SU-DHL-6 (cell line): Measurements from ENCODE around the gene PPP2R2D.
"Not testable (repeated sequence)": the region's sequence is repeated elsewhere in the genome, so short reads cannot be mapped to it uniquely, and the experiment has no call there.

Experiments used
- H2AFZ ChIP-seq: fragments of 200-600 bp; sonication (generic); 2 replicates; pipeline ENCODE4 v1.6.1; 2014; ENCODE audit warnings: low read depth, mild to moderate bottlenecking, moderate library complexity, mixed read lengths, antibody characterized with exemption, low read length; ENCODE audit not compliant: severe bottlenecking
- H3F3A ChIP-seq: fragments of 200-600 bp; shearing (Covaris generic); 2 replicates; pipeline ENCODE4 v1.6.0; 2016; ENCODE audit warnings: antibody characterized with exemption, mild to moderate bottlenecking; ENCODE audit not compliant: insufficient read depth
- H3K27ac ChIP-seq: fragments of 200-600 bp; sonication (generic); 2 replicates; pipeline ENCODE4 v1.5.1; 2016; ENCODE audit warnings: low read depth, mild to moderate bottlenecking, low read length, moderate library complexity, mixed read lengths
- H3K27me3 ChIP-seq: fragments of 200-600 bp; sonication (generic), shearing (Covaris generic); 2 replicates; pipeline ENCODE4 v1.6.0; 2014; ENCODE audit warnings: mild to moderate bottlenecking, low read length
- H3K36me3 ChIP-seq: fragments of 200-600 bp; sonication (generic); 2 replicates; pipeline ENCODE4 v1.6.1; 2014; ENCODE audit warnings: mild to moderate bottlenecking, low read length, mixed read lengths
- H3K4me2 ChIP-seq: fragments of 300-600, 200-600 bp; shearing (Covaris generic), sonication (generic); 2 replicates; pipeline ENCODE4 v1.6.0; 2014; ENCODE audit warnings: low read length, low read depth, mild to moderate bottlenecking; ENCODE audit not compliant: poor library complexity, severe bottlenecking
- H3K4me3 ChIP-seq: fragments of 200-600 bp; sonication (generic); 2 replicates; pipeline ENCODE4 v1.5.1; 2014; ENCODE audit warnings: antibody characterized with exemption, low read length, mild to moderate bottlenecking, mixed read lengths; ENCODE audit not compliant: insufficient read depth, poor library complexity, severe bottlenecking
- H3K79me2 ChIP-seq: fragments of 200-600 bp; sonication (generic); 2 replicates; pipeline ENCODE4 v1.6.1; 2014; ENCODE audit warnings: mild to moderate bottlenecking, low read length, moderate library complexity; ENCODE audit not compliant: insufficient read depth
- H3K9ac ChIP-seq: fragments of 200-600 bp; sonication (generic); 2 replicates; pipeline ENCODE4 v1.7.0; 2014; ENCODE audit warnings: mild to moderate bottlenecking, low read length
- H3K9me2 ChIP-seq: fragments of 200-600 bp; sonication (generic); replicated peaks from 2 replicates; pipeline ENCODE4 v1.6.1; 2014; ENCODE audit warnings: low read length; ENCODE audit not compliant: insufficient read depth
- H3K9me3 ChIP-seq: fragments of 200-600 bp; sonication (generic); 2 replicates; pipeline ENCODE4 v1.6.1; 2014; ENCODE audit warnings: low read length, mixed read lengths; ENCODE audit not compliant: insufficient read depth
- H4K20me1 ChIP-seq: fragments of 200-600 bp; sonication (generic); 2 replicates; pipeline ENCODE4 v1.6.1; 2014; ENCODE audit warnings: low read depth, mild to moderate bottlenecking, antibody characterized with exemption, low read length, moderate library complexity, mixed read lengths
- EZH2phosphoT487 ChIP-seq: fragments of 200-600 bp; sonication (generic), shearing (Covaris generic); conservative IDR thresholded peaks from 2 replicates; pipeline ENCODE4 v1.6.1; 2018; ENCODE audit warnings: mild to moderate bottlenecking, antibody characterized with exemption, low read length, moderate library complexity, mixed read lengths
- TF ChIP-seq, protein P1 (sequence below): fragments of 200-600 bp; sonication (generic); IDR thresholded peaks from one replicate; pipeline ENCODE4 v1.5.1; 2017; ENCODE audit warnings: antibody characterized with exemption, mild to moderate bottlenecking, low read length, moderate library complexity; ENCODE audit not compliant: insufficient read depth, poor library complexity, severe bottlenecking

Gene PPP2R2D

GRCh38 chr10:131948501-131948900 lies 47.7 kb downstream of the PPP2R2D start:
- Histone ChIP-seq H3K36me3 (peaks cover 12% of the 10 kb centered on the region; the same call in 1 of the 2 replicates), H3K27ac (no peak overlapping the region)

DNA sequence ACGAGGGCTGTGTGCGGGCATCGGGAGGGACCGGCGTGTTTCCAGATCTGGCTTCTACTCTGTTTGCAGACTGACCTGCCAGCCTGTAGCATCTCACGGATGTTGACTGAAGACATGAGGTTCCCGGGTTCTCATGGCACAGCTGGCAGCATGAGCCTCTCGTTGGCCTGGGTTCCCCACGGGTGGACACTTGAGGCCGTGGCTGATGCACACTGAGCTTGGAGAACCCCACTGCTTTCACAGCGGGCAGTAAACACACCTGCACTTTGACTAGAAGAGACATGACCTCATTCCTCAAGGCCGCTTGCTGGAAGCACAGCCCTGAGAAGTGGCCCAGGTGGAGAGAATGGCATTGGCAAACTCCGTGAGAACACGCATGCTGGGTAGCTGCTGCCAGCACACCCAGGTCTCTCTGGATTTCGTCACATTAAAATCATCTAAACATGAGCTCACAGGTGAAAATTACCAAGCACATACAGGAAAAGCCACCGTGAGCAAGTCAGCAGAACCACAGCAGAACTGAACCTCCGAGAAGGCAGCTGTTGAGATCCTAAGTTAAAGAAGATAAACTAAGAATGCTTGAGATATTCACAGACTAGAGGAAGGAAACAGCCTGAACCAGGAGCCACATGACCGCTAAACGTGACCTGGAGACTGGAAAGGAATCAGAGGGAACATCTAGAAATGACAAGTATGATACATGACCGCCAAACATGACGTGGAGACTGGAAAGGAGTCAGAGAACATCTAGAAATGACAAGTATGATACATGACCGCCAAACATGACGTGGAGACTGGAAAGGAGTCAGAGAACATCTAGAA lies 48.4 kb downstream of the PPP2R2D start:
- TF ChIP-seq, protein P1, sequence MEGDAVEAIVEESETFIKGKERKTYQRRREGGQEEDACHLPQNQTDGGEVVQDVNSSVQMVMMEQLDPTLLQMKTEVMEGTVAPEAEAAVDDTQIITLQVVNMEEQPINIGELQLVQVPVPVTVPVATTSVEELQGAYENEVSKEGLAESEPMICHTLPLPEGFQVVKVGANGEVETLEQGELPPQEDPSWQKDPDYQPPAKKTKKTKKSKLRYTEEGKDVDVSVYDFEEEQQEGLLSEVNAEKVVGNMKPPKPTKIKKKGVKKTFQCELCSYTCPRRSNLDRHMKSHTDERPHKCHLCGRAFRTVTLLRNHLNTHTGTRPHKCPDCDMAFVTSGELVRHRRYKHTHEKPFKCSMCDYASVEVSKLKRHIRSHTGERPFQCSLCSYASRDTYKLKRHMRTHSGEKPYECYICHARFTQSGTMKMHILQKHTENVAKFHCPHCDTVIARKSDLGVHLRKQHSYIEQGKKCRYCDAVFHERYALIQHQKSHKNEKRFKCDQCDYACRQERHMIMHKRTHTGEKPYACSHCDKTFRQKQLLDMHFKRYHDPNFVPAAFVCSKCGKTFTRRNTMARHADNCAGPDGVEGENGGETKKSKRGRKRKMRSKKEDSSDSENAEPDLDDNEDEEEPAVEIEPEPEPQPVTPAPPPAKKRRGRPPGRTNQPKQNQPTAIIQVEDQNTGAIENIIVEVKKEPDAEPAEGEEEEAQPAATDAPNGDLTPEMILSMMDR = no peak
- TF ChIP-seq EZH2phosphoT487 = no peak

More at GRCh38 chr10:131948501-131948900, 47.7 kb downstream of the PPP2R2D start:
- no peak for TF ChIP-seq EZH2phosphoT487
- TF ChIP-seq, protein P1 = no peak
- no peaks in the 10 kb centered on the region for H3F3A ChIP-seq
- no peaks in the 10 kb centered on the region for H3K79me2 ChIP-seq
- H3K9me3 ChIP-seq = no peaks in the 10 kb centered on the region
- no peak overlapping the region for H3K9ac ChIP-seq
- no peaks in the 10 kb centered on the region for H3K9me2 ChIP-seq
- H2AFZ ChIP-seq = no peak overlapping the region
- H3K27me3 ChIP-seq = no peaks in the 10 kb centered on the region
- no peak overlapping the region for H3K4me2 ChIP-seq
- no peak overlapping the region for H3K4me3 ChIP-seq
- H4K20me1 ChIP-seq = no peaks in the 10 kb centered on the region

DNA sequence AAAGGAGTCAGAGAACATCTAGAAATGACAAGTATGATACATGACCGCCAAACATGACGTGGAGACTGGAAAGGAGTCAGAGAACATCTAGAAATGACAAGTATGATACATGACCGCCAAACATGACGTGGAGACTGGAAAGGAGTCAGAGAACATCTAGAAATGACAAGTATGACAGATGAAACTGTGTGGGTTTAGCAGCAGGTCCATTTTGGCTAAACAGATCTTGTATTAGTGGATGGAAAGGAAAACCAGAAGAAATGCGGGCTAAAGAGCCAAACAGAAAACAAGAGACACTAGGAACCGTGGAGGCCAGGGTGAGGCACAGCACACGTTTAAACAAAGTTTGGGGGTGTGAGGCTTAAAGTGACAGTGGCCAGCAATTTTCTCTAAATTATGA lies 49.1 kb downstream of the PPP2R2D start:
- H3K36me3 ChIP-seq = peaks cover 12% of the 10 kb centered on the region; the same call in 1 of the 2 replicates
- not testable (repeated sequence) for H3K9me2 ChIP-seq, H3K27ac ChIP-seq, H3K9ac ChIP-seq, H3K4me3 ChIP-seq, H3F3A ChIP-seq, H4K20me1 ChIP-seq, H3K9me3 ChIP-seq, H3K27me3 ChIP-seq, H2AFZ ChIP-seq, H3K79me2 ChIP-seq, H3K4me2 ChIP-seq

More for the DNA sequence above, 48.4 kb downstream of the PPP2R2D start:
- H3K79me2 ChIP-seq = no peaks in the 10 kb centered on the region
- no peaks in the 10 kb centered on the region for H3F3A ChIP-seq
- H2AFZ ChIP-seq = no peak overlapping the region
- H3K9me3 ChIP-seq = no peaks in the 10 kb centered on the region
- no peak overlapping the region for H3K4me3 ChIP-seq
- H3K36me3 ChIP-seq = peaks cover 12% of the 10 kb centered on the region; the same call in 1 of the 2 replicates
- H3K27me3 ChIP-seq = no peaks in the 10 kb centered on the region
- no peaks in the 10 kb centered on the region for H4K20me1 ChIP-seq
- no peak overlapping the region for H3K4me2 ChIP-seq
- H3K9ac ChIP-seq = no peak overlapping the region
- no peak overlapping the region for H3K27ac ChIP-seq
- no peaks in the 10 kb centered on the region for H3K9me2 ChIP-seq

DNA sequence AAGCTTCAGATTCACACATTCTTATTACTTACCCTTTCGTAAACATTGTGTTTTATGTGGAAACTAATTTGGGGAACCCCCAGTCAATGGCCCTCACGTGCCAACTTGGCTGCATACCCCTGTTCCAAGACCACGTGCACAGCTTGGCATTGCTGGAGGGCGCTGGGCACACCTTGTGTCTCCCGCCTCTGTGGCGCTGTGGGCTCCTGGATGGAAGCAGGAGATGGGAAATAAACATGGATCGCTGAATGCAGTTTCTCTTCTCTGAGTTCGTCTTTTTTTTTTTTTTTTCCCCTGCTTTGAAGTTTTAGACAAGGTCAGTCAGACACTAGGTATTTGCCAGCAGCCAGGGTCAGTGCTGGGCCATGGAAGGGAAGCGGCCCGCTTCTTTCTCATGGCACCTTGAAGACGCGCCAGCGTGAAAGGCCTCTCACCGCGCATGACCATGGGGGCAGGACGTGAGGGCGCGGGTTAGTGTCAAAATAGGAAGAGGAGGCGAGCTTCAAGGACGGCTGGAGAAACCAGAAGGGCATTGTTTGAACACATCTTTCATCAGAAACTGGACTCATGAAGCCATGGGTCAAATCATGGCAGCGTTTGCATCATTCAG lies 53.7 kb downstream of the PPP2R2D start:
- Histone ChIP-seq H3K36me3 (no peaks in the 10 kb centered on the region), H3K9ac (no peak overlapping the region), H3K79me2 (no peaks in the 10 kb centered on the region), H3K27ac (no peak overlapping the region), H4K20me1 (no peaks in the 10 kb centered on the region), H3K9me2 (no peaks in the 10 kb centered on the region), H3F3A (no peaks in the 10 kb centered on the region), H3K4me2 (no peak overlapping the region), H3K4me3 (no peak overlapping the region), H3K9me3 (no peaks in the 10 kb centered on the region), H3K27me3 (no peaks in the 10 kb centered on the region), H2AFZ (no peak overlapping the region)
- no peak for TF ChIP-seq EZH2phosphoT487
- TF ChIP-seq, protein P1 = no peak
